T-helper 22 cell (primary cell): ENCODE results near the gene OR8H3.
"Not testable (repeated sequence)": the region's sequence is repeated elsewhere in the genome, so short reads cannot be mapped to it uniquely, and the experiment has no call there.

Experiments used
- DNase-seq: peaks from one replicate; pipeline ENCODE4 v3.0.0-alpha.2; 2020; ENCODE audit warnings: low read depth

The OR8H3 gene

GRCh38 chr11:56122073-56122472 is at the start of gene OR8H3:
TSS of gene OR8H3 (plus strand) at chr11:56122373. CDS start at chr11:56122373, 0 bp downstream.
- no peak for DNase-seq

DNA sequence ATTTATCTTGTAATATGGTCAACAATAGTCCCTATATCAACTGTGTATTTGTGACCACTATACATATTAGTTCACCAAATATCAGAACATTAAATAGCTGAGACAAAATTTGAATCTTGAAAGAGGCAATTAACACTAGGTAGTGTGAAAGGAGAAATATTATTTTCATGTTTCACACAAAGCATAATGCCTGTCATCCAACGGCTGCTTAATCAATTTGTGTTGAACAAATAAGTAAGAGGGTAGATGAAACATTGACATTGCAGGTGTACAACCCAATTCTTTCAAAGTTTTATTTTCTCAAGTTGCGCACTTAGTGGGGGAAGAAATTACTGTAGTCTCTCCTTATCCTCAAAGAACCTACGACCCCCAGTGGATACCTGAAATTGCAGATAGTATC is 32.5 kb upstream of the OR8H3 start:
- DNase-seq: no peak

- no peak for DNase-seq
These were observed 29.2 kb upstream of the OR8H3 start, which contains the start of gene OR8I2 for GRCh38 chr11:56093008-56093407. TSS of gene OR8I2 (plus strand) at chr11:56093308. CDS start at chr11:56093308, 0 bp downstream.

DNA sequence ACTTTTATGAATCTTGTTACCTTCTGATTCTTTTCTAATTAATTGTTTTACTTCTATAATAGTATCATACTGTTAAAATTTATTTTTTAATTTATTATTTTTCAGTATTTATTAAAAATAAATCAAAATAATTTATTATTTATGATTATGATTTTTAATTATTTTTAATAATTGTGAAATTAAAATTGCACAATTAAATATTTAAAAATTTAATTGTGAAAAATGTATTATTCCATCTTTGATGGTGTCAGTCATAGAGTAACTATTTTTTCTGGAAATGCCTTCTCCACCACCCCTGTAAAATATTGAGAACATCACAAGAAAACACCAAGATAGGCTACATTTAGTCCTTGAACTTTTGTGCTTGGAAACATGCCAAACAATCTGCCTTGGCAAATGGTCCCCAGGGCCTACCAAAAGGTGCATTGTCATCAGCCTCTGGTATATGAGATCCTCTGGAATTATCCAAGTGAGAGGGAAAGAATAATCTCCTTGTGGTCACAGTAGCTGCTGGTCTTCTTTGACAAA is 18.9 kb upstream of the OR8H3 start, which contains the start of gene OR8H2:
TSS of gene OR8H2 (plus strand) at position 478 of the 528 bp plus-strand sequence. CDS start 1,356 bp downstream, outside the sequence.
- no peak for DNase-seq

DNA sequence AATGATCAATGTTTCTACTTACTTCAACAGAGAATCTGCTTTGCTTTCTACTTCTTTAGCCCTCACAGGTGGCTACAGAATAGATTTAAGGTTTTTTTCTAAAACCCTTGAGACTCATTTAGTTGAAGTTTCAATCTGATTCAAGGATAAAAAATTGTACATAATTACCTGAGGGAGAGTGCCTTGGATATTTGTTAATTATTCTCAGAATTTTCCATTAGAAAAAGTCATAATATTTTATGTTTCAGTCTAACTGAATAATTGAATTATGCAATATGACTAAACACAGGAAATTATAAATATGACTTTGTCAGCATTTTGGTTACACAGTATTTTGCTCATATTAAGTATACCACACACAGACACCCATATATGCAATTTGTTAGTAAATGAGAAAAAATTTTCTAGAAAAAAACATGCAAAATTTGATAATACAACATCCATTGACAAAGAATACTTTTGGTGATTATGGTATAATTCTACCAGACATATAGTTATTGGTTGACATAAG is 18.0 kb downstream of the OR8H3 start, which contains the start of gene OR8J3:
TSS of gene OR8J3 (minus strand) at position 51 of the 511 bp plus-strand sequence. CDS start 2,483 bp downstream, outside the sequence.
- no peak for DNase-seq

DNA sequence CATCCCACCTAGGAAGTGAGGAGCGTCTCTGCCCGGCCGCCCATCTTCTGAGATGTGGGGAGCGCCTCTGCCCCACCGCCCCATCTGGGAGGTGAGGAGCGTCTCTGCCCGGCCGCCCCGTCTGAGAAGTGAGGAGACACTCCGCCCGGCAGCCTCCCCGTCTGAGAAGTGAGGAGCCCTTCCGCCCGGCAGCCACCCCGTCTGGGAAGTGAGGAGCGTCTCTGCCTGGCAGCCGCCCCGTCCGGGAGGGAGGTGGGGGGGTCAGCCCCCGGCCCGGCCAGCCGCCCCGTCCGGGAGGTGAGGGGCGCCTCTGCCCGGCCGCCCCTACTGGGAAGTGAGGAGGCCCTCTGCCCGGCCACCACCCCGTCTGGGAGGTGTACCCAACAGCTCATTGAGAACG is 21.5 kb downstream of the OR8H3 start:
- not testable (repeated sequence) for DNase-seq

- no peak for DNase-seq
These were observed 29.2 kb downstream of the OR8H3 start for GRCh38 chr11:56151376-56151775.

- no peak for DNase-seq
These were observed 30.2 kb downstream of the OR8H3 start for GRCh38 chr11:56152333-56152732.

DNA sequence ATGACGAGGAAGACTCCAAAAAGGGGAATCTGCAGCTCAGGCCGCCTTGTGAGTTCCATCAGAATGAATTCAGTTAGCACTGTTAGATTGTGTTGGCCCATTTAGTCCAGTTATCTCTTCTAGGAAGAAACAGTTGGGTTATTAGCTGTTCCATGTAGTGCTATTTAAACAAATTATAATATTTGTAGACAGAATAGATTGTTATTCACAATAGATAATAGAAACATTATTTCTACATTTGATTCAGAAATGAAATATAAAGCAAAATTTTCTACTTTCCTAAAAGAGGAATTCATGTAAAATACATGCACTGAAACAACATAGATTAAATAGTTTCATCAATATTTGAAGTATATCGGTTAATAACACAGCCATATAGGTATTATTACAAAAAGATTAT is 38.0 kb downstream of the OR8H3 start, which contains the start of gene OR8K5:
TSS of gene OR8K5 (minus strand) at position 101 of the 400 bp plus-strand sequence. CDS start at position 101, 0 bp downstream.
- no peak for DNase-seq

DNA sequence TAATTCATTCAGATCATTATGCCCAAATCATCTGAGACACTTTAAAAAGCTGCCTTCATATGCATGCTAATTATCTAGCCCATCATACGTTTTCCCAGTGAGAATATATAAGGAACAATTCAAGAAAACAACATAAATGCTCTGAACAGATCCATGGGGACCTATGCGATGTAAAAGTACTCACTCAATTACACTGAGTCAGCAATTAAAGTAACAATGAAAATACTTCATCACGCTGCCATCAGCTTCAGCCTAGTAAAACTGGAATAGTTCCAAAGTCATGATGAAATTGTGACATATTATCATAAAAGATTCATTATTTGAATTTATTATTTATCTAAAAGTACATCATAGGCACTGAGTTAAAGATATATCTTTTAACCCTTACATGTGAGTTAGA is 41.6 kb downstream of the OR8H3 start:
- DNase-seq: no peak

DNA sequence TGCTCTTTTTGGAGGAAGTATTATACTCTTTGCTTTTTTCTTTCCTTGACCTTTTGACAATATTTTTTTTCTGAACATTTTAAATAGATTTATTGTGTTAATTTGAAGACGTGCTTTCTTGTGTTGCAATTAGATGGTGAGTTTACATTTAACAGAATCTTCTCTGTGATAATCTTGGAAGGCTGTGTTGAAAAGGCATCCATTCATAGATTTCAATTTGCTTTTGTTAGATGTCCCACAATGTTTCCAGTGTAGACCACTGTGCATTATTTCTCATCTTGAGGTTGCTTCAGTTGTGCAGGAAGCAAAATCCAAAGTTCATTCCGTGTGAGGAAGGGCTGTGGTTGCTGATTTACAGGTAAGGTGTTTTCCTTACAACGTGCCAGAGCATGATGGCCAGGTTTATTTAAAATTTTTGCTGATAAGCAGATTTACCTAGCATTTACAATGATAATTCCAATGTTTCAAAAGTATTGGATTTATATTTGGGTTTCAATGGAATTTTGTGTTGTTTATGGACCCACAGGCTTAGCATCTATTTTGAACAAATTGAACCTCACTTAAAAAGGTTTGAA is 50.2 kb downstream of the OR8H3 start:
- no peak for DNase-seq
